Activated CD8-positive, alpha-beta memory T cell treated with anti-CD3 and anti-CD28 coated beads for 48 hours (primary cell): Measurements from ENCODE around the gene SRGAP2C.
"Not testable (repeated sequence)": the region's sequence is repeated elsewhere in the genome, so short reads cannot be mapped to it uniquely, and the experiment has no call there.

ENCODE experiments used
- DNase-seq, 3 experiments: peaks; one replicate each; pipeline ENCODE4 v3.0.0-alpha.2; 2020; ENCODE audit warnings: low read depth in 2 of 3, low spot score in 2 of 3

SRGAP2C gene

DNA sequence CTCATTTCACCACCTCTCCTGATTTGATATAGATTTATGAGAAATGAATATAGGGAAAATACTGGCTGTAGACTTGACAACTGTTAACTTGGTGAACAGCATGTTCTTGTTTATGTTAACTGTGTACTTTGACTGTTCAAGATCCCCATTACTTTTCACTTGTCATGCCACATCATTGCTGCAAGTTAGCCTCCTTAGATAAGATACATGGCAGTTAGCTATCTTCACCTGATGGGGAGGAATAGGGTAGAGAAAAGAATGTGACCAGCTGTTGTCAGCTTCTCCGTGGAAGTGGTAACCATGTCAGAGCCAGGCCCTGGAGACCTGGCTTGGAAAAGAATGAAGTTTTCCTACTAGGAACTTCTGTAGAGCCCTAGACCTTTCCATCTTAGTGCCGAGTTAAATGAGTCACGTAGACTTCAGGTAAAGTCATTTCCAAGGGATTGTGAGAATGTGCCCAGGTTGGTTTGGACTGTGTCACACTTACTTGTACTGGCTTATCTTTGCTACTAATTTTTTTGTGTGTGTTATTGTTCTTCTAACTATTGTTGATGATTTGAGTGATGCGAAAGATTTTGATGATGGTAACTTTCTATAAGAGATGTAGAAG, 41.6 kb downstream of the SRGAP2C start:
- DNase-seq, result not testable (repeated sequence)

DNA sequence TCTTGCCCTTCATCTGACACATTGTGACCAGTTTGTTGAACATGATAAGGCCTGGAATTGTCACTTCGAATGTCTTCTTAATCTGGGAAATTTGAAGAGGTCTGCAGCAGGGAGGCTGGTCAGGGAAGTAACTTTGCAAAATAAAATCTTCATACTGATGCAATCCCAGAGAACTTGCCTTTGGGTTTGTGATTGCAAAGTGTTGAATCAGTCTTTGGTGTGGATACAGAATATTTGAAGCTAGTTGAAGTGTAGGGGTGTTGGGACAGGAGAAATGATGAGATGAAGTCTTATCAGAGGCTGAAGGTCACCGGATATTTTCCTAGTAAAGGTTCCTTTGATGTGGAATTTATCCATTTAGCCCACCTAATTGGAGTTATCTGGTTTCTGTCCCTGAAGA, 42.1 kb downstream of the SRGAP2C start:
- not testable (repeated sequence) for DNase-seq

DNA sequence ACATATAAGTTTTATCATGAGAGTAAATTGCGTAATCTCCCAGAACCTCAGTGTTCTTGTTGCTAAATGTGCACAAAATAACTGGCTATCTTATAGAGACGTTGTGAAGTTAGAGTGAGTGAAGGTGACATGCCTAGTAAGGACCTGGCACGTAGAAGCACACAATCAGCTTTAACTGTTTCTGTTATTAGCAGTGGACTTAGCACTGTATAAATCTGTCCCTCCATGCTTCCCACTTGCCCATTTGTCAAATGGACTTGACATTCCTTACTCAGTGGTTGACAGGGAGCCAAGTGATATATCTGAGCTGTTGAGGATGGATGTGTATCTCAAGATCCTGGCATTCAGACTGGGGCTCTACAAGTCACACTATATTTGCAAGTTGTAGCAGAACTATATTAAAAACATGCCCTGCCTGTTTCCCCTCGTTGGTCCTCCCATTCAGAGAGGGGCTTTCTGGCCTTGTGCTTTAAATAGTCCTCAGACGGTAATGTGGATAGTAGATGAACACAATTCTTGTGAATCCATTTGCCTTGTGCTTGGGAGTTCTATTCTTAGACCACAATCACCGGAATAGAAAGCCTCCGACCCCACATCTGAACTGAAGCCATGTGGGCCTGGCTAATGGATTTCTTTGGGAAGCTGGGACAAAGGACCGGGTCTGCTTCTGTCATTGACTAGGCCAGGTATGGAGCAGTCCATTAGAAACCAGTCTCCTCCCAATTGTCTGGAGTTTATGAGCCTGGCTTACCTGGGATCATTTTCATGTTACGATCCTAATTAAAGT, 43.0 kb downstream of the SRGAP2C start:
- DNase-seq, result not testable (repeated sequence)

DNA sequence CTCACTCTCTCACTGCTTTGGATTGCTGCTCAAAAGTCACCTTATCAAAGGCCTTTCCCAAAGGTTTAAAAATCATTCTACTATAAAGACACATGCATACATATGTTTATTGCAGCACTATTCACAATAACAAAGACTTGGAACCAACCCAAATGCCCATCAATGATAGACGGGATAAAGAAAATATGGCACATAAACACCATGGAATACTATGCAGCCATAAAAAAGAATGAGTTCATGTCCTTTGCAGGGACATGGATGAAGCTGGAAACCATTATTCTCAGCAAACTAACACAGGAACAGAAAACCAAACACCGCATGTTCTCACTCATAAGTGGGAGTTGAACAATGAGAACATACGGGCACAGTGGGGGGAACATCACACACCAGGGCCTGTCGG, 45.9 kb downstream of the SRGAP2C start:
- not testable (repeated sequence) for DNase-seq

DNA sequence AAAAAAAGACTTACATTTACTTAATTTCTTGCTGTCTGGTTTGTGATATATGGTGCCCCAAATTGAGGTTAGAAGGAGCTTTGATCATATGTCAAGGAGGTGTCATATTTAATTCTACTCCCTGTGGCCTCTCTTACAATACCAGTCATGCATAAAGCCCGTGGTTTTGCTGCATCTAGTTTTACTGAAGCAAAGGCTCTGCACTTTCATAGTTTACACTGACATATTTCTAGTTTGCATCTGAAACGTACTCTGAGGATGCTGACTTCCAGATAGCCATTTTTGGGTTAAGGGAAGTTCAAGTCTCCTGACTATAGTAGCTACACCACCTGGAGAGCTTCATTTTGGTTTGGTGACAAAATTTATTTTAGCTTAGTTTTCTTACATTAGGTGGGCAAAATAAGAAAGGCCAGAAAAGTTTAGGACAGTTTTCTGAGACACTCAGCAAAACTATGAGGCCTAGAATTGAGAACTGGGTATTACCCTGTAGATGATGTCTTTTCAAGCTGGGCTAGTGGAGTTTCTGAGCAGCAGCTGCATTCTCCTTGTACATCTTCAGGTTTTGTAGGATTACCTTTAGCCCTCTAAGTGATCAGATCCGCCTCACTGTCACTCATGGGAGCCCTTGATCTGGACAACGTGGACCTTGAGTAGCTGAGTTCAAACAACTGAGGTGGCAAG, 47.8 kb downstream of the SRGAP2C start:
- not testable (repeated sequence) for DNase-seq

DNA sequence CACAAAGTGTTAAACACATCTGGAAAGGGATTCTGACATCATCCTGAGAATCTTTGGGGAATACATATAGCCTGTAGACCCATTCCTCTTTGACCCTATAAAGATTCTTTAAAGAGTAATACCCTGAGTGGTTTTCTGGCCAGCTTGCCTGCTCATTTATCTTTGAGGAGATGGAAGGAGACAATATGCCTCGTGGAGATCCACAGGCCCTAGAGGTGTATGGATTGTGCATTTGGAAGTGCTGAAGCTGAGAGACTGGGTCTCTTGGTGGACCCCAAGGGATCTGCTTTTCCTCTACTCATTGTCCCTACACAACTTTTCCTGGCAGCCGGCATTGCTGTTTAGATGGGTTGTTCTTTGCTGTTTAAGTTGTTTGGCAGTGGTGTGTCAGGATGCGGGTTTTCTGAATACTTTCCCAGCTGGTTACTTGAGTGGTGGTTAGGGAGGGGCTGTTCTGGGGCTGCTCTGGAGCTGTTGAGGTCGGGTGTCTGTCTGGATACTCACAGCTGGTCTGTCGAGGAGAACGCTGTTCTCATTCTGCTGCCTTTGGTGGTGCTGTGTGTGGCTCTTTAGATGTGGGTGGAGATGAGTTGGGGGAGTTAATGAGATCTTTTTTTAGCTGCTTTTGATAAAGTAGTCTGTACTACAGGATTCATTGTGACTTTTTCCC, 49.5 kb downstream of the SRGAP2C start:
- not testable (repeated sequence) for DNase-seq

DNA sequence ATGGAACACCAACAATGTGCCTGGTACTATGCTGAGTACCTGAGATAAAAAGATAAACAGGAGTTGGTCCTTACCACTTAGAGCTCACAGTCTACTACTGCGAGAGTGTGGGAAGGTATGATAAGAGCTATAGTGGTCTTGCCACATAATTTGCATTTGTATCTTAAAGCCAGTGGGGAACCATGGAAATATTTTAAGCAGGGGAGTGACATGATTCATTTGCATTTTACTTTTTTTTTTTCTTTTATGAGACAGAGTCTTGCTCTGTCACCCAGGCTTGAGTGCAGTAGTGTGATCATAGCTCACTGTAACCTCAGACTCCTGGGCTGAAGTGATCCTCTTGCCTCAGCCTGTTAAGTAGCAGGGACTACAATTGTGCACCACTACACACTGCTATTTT, 53.6 kb downstream of the SRGAP2C start:
- not testable (repeated sequence) for DNase-seq

DNA sequence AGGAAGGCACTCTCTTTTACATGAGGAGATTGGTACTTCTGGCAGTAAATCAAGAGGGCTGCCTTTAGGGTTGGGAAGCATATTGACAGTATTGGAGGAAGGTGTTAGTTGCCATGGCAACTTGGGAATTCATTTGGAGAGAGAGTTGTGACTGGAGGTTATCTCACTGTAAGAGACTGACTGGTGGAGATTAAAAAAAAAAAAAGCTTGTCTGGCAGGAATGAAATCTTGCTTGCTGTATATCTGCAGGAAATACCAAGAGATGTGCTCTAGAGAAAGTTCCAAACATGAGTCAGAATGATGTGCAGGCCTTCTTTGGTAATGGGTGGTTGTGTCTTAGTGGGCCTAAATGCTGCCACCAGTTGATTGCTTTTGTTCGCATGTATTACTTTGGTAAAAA, 59.1 kb downstream of the SRGAP2C start:
- DNase-seq, result not testable (repeated sequence)

DNA sequence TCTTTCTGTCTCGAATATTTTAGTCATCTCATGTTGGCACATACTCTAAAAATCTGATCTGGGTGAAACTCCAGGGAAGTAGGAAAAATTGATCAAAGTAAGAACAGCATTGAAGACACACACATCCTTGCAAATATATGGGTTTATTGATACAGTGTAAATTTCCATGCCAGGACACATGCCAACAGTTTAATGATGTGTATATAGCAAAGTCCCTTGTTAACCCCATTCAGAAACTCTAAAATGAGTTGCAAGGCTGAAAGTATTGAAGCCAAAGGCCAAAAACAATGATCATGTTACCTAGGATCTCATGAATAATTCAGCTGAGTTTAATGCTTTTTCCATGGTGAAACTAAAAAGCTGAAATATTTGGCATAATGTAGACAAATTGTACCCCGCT, 61.6 kb downstream of the SRGAP2C start:
- not testable (repeated sequence) for DNase-seq

DNA sequence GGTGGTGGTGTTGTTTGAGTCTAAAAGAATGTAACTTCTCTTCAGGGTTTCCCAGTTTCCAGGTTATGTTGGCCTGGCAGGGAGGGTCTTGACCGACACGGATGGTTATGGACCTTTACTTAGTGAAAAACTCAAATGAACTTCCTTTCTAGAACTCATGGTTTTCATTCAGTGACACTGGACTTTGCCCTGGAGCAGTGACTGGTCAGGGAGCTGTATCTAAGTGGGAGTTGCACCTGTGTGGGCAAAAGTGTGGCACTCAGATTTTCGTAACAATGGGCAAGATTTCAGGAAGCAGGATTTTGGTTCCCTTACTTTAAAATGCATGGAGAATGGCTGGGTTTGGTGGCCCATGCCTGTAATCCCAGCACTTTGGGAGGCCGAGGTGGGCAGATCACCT, 67.9 kb downstream of the SRGAP2C start:
- DNase-seq, result not testable (repeated sequence)

DNA sequence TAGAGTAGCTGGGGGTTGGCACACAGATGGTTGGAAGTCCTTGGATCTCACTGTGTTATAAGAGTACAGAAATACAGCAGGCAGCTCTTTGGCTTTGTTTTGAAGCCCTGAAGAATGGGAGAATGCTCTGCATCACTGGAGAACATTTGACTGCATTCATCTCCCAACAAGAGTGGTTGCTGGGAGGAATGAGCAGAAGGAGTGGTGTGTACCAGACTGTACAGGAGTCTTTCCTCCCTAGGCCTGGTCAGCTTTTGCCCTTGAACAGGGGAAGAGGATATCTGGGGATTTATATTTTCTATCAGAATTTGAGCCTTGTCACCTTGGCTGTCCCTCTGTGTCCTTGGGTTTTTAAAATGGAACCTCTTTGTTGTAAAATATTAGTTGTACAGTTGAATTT, 69.8 kb downstream of the SRGAP2C start:
- DNase-seq, result not testable (repeated sequence)

DNA sequence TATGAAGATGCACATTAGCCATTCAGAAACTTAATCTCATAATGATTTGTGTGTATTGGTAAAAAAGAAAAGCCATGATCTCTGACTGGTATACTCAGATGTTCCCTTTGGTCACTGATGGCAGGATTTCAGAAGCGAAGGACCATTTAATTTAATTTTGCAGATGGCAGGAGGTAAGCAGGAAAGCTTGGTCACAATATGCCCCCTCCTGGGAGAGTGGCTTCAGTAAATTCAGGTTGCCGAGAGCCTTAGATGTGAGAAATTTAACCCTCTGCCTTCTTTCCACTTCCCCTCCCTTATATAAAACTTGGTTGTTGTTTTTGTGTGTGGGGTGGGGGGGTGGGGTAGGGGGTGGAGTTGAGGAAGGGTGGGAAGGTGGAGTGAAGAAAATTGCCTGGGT, 72.9 kb downstream of the SRGAP2C start:
- DNase-seq, result not testable (repeated sequence)

DNA sequence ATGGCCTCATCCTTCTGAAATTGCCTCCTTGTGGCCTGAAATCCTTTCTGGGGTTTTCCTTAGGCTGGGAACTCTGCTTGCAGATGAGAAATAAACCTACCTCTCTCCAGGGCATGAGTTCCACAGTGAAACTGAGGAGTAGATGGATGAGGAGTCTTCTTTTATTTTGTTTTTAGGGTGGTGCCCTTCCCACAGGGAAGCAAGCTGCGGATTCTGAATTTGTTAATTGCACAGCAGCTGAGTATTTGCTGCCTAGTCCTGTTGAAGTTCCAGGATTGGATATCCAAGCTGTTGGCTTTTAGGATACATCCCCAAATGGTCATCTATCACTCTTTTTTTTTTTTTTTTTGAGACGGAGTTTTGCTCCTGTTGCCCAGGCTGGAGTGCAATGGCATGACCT, 73.4 kb downstream of the SRGAP2C start:
- not testable (repeated sequence) for DNase-seq

DNA sequence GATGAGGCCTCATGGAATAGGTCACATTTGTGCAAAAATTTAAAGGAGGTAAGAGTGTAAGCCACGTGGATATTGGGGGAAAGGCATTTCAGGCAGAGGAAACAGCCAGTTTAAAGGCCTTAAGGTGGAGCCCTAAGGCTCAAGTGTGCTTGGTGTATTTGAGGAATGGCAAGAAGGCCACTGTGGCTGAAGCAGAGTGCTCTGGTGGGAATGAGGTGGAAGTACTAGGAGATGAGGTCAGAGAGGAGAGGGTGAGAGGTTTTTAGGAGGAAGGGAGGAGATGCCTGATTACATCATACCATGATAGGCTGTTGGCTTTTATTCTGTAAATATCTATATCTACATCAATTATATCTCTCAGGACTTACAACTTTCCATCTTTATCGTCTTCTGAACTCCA, 75.4 kb downstream of the SRGAP2C start:
- not testable (repeated sequence) for DNase-seq

DNA sequence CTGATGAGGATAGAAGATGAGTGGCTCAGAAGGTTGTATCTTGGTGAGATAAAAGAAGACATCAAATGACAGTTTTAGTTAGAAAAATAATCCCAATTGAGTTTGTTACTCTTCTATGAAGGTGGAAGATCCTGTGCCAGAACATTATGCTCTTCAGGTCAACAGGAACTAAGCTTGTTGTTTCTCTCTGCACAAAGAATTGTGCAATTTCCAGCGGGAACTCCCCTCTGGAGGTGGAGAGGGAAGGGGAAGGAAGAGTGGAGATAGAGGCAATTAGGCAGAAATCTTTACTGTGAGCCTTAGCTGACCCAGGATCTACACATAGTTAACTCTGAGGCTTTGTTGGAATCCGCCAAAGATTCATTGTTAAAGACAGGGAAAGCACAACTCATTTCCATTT, 77.4 kb downstream of the SRGAP2C start:
- not testable (repeated sequence) for DNase-seq

DNA sequence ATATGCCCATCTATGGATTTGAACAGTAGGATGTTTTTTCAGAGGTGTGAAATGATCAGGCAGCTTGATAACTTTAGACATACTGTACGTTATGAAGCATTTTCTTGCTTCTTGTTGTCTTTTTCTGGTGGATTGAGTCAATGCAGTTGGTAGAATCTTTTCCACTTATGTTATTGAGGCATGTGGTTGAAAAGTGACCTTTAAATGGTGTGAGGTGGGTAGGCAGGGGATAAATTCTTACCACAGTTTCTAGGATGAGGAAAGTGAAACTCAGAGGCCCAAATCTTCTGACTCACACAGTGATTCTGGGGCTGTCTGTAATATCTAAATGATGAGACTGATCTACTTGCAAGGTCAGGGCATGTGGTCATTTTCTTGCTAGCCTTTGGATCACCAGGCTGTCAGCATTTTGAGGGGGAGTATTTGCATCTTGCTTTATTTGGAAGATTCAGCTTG, 79.0 kb downstream of the SRGAP2C start:
- DNase-seq, result not testable (repeated sequence)

DNA sequence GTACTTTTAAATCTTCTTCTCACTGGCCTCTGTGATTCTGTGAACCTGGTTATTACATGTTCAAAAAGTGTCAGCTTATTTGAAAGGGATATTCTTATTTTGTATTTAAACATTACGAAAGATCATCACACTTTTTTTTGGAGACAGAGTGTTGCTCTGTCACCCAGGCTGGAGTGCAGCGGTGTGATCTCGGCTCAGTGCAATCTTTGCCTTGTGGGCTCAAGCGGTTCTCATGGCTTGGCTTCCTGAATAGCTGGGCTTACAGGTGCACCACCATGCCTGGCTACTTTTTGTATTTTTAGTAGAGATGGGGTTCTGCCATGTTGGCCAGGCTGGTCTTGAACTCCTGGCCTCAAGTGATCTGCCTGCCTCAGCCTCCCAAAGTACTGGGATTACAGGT, 82.3 kb downstream of the SRGAP2C start:
- not testable (repeated sequence) for DNase-seq

DNA sequence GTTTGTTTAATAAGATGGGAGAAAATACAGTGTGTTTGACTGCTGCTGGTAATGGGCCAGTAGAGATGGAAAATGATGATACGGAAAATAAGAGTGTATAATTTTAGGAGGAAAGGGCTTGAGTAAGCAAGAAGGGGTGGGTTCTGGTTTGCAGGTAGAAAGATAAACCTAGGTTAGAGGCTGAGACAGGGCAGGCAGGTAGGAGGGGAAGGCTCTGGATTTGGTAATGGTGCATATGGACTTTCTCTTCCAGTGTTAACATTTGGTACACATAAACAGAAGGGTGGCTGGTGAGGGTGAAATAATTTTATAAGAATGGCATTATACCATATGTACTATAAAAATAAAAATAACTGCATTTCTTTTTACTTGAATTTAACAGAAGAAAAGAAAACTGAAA, 84.5 kb downstream of the SRGAP2C start:
- DNase-seq, result not testable (repeated sequence)

DNA sequence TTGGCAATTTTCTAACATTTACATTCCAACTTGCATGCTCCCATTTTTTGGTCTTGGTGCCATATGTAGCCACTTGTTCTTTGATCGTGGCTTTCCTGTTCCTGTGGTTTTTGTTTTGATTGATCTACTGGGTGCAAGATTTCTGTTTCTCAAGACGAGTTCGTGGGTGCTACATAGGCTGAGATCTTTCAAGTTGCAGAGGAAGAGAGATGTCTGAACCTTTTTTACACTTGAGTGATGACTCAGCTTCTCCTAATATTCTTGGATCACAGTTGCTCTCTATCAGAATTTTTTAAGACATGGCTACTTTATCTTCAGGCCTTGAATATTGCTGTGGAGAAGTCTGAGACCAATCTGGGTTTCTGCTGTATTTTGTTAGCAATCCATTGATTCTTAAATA, 85.2 kb downstream of the SRGAP2C start:
- not testable (repeated sequence) for DNase-seq

DNA sequence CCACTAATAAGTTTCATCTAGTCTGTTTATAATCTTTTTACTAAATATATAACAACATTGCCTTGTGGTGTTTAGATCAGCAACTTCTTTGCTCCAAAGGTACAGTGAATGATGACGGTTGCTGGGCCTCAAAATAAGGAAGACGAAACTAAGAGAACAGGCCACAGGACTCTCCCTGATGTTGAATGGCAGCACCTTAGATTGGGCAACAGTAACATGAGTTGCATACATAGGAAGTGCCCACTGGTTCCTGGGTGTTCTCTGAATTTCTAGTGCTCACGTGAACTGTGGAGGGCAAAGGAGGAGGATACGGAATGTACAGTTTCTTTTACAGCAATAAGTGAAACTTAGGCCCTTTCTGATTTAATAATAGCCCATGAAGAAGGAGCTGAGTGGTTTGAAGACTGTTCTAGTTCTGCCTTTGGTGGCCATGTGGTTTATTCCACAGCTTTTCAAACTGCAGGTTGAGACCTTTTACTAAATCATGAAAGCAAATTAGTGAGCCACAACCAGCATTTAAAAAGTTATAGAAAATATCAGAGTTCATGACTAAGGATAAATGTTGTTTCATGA, 86.5 kb downstream of the SRGAP2C start:
- not testable (repeated sequence) for DNase-seq

DNA sequence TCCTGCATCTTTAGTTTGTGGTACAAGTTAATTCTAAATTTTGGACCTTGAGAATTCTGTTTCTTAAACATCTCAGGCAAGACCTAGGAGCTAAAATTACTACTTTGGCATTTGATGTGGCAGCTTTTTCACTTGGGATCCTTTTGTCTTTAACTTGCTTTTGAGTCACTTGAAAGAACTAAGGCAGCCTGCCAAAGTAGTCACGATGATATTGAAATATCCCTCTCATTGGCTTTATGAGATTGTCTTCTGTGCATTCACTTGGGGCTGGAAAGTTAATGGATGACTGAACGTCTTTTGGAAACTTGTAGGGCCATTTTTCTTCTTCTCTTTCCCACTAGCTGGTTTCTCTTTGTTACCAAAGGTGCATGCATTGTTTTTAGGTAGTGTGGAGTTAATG, 90.7 kb downstream of the SRGAP2C start:
- not testable (repeated sequence) for DNase-seq
